GM12878 (cell line): Measurements from ENCODE around the gene RNF13.
A peak's percentile ranks its signal among the peaks of the same experiment; 100 is the strongest.

Experiments
- GABPA ChIP-seq: IDR thresholded peaks from 2 replicates; pipeline ENCODE4 v1.6.1; 2014; ENCODE audit warnings: antibody characterized with exemption, low read depth, mild to moderate bottlenecking, inconsistent platforms
- MTA2 ChIP-seq: fragments of 450-650 bp; IDR thresholded peaks from 2 replicates; pipeline ENCODE4 v1.6.1; 2016; ENCODE audit warnings: low read depth, mild to moderate bottlenecking, moderate library complexity
- YY1 ChIP-seq: IDR thresholded peaks from 2 replicates; pipeline ENCODE4 v1.6.1; 2011; ENCODE audit warnings: low read depth, mild to moderate bottlenecking, low read length
- TF ChIP-seq, protein P1 (sequence below), 3 experiments: IDR thresholded peaks in 2 of 3; conservative IDR thresholded peaks in 1 of 3; 2 replicates each; pipeline ENCODE4 v1.5.1; 2011; ENCODE audit warnings: low read depth in 3 of 3, low read length in 3 of 3, mild to moderate bottlenecking in 3 of 3, control low read depth in 2 of 3, moderate library complexity in 2 of 3, inconsistent platforms in 1 of 3, mixed read lengths in 1 of 3; ENCODE audit not compliant: control insufficient read depth in 2 of 3, insufficient read depth in 1 of 3; ENCODE audit errors: extremely low read depth in 1 of 3

- TF ChIP-seq GABPA = peak; percentile 88
- TF ChIP-seq YY1 = peak; percentile 85
- TF ChIP-seq, protein P1, sequence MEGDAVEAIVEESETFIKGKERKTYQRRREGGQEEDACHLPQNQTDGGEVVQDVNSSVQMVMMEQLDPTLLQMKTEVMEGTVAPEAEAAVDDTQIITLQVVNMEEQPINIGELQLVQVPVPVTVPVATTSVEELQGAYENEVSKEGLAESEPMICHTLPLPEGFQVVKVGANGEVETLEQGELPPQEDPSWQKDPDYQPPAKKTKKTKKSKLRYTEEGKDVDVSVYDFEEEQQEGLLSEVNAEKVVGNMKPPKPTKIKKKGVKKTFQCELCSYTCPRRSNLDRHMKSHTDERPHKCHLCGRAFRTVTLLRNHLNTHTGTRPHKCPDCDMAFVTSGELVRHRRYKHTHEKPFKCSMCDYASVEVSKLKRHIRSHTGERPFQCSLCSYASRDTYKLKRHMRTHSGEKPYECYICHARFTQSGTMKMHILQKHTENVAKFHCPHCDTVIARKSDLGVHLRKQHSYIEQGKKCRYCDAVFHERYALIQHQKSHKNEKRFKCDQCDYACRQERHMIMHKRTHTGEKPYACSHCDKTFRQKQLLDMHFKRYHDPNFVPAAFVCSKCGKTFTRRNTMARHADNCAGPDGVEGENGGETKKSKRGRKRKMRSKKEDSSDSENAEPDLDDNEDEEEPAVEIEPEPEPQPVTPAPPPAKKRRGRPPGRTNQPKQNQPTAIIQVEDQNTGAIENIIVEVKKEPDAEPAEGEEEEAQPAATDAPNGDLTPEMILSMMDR (IDR thresholded peaks at IDR 0.05 in 2 of 3, conservative IDR thresholded peaks at IDR 0.05 in 1 of 3; ENCODE audit: control insufficient read depth in 2 of 3, extremely low read depth in 1 of 3, insufficient read depth in 1 of 3, low read depth in 3 of 3, low read length in 3 of 3) = no peak
- TF ChIP-seq MTA2 = no peak; the same call in 1 of the 2 replicates
Measured at GRCh38 chr3:149812606-149813366, at the start of gene RNF13.
